Mesothelial cell of epicardium (in vitro differentiated cells): Measurements from ENCODE around the gene GDF15. TPM values are rescaled to one million over a fixed set of nuclear protein-coding genes. Genes with fewer than 3 reads are reported as not detected.
A peak's percentile ranks its signal among the peaks of the same experiment; 100 is the strongest.
"Not testable (repeated sequence)": the region's sequence is repeated elsewhere in the genome, so short reads cannot be mapped to it uniquely, and the experiment has no call there.

Experiments used
- DNase-seq, 2 experiments: peaks; one replicate each; pipeline ENCODE4 v3.0.0; 2021; ENCODE audit warnings: low spot score in 2 of 2; ENCODE audit not compliant: unreplicated experiment in 2 of 2
- H3K27ac Mint-ChIP-seq: 2 replicates; pipeline ENCODE4 v1.8.0; 2021; ENCODE audit warnings: mixed read lengths
- H3K27me3 Mint-ChIP-seq: 2 replicates; pipeline ENCODE4 v1.8.0; 2021; ENCODE audit warnings: low read depth, mixed read lengths
- H3K36me3 Mint-ChIP-seq: 2 replicates; pipeline ENCODE4 v1.8.0; 2021; ENCODE audit warnings: mixed read lengths
- H3K4me1 Mint-ChIP-seq: 2 replicates; pipeline ENCODE4 v1.8.0; 2021; ENCODE audit warnings: mixed read lengths
- H3K4me3 Mint-ChIP-seq: 2 replicates; pipeline ENCODE4 v1.8.0; 2021; ENCODE audit warnings: mild to moderate bottlenecking, moderate library complexity, mixed read lengths
- H3K9me3 Mint-ChIP-seq: 2 replicates; pipeline ENCODE4 v1.8.0; 2021; ENCODE audit warnings: mixed read lengths
- total RNA-seq: library from RNA; stranded (reverse); gene quantifications from 3 replicates; pipeline ENCODE4 v1.2.1, GENCODE V29; 2021
- TF ChIP-seq, protein P1 (sequence below): fragments of 200-600 bp; sonication (generic); IDR thresholded peaks from one replicate; pipeline ENCODE4 v1.5.0; 2021; ENCODE audit warnings: antibody characterized with exemption; ENCODE audit not compliant: unreplicated experiment

Gene GDF15
- total RNA-seq, 1 donor from 2014 or later: 4.7 TPM

GRCh38 chr19:18342090-18342632, 43.8 kb upstream of the GDF15 start:
- no peak for DNase-seq
- H3K27ac Mint-ChIP-seq: no peak overlapping the region
- peaks cover 14% of the 10 kb centered on the region for H3K4me1 Mint-ChIP-seq
- peak overlapping the region; percentile 72 for H3K4me3 Mint-ChIP-seq
- TF ChIP-seq, protein P1, sequence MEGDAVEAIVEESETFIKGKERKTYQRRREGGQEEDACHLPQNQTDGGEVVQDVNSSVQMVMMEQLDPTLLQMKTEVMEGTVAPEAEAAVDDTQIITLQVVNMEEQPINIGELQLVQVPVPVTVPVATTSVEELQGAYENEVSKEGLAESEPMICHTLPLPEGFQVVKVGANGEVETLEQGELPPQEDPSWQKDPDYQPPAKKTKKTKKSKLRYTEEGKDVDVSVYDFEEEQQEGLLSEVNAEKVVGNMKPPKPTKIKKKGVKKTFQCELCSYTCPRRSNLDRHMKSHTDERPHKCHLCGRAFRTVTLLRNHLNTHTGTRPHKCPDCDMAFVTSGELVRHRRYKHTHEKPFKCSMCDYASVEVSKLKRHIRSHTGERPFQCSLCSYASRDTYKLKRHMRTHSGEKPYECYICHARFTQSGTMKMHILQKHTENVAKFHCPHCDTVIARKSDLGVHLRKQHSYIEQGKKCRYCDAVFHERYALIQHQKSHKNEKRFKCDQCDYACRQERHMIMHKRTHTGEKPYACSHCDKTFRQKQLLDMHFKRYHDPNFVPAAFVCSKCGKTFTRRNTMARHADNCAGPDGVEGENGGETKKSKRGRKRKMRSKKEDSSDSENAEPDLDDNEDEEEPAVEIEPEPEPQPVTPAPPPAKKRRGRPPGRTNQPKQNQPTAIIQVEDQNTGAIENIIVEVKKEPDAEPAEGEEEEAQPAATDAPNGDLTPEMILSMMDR: no peak
- H3K9me3 Mint-ChIP-seq: no peaks in the 10 kb centered on the region
- H3K27me3 Mint-ChIP-seq: no peaks in the 10 kb centered on the region
- H3K36me3 Mint-ChIP-seq: peaks cover 8% of the 10 kb centered on the region

GRCh38 chr19:18344582-18344950, 41.4 kb upstream of the GDF15 start:
- no peaks in the 10 kb centered on the region for H3K9me3 Mint-ChIP-seq
- peaks cover 13% of the 10 kb centered on the region for H3K4me1 Mint-ChIP-seq
- no peak for DNase-seq
- peak overlapping the region; percentile 4 for H3K27ac Mint-ChIP-seq
- no peak overlapping the region for H3K4me3 Mint-ChIP-seq
- no peaks in the 10 kb centered on the region for H3K27me3 Mint-ChIP-seq
- peaks cover 10% of the 10 kb centered on the region for H3K36me3 Mint-ChIP-seq
- TF ChIP-seq, protein P1: no peak

- Mint-ChIP-seq H3K4me1 (peaks cover 11% of the 10 kb centered on the region), H3K27me3 (no peaks in the 10 kb centered on the region), H3K4me3 (no peak overlapping the region), H3K9me3 (no peaks in the 10 kb centered on the region), H3K36me3 (peaks cover 10% of the 10 kb centered on the region), H3K27ac (no peak overlapping the region)
- no peak for DNase-seq
- TF ChIP-seq, protein P1: no peak
Measured at GRCh38 chr19:18345296-18345695, 40.7 kb upstream of the GDF15 start.

- no peak for DNase-seq
- Mint-ChIP-seq H3K27ac (peak overlapping the region; percentile 27), H3K27me3 (no peaks in the 10 kb centered on the region), H3K4me1 (peaks cover 11% of the 10 kb centered on the region), H3K4me3 (no peak overlapping the region), H3K36me3 (peaks cover 10% of the 10 kb centered on the region), H3K9me3 (no peaks in the 10 kb centered on the region)
- TF ChIP-seq, protein P1: no peak
Measured at GRCh38 chr19:18346091-18346490, 39.9 kb upstream of the GDF15 start.

DNA sequence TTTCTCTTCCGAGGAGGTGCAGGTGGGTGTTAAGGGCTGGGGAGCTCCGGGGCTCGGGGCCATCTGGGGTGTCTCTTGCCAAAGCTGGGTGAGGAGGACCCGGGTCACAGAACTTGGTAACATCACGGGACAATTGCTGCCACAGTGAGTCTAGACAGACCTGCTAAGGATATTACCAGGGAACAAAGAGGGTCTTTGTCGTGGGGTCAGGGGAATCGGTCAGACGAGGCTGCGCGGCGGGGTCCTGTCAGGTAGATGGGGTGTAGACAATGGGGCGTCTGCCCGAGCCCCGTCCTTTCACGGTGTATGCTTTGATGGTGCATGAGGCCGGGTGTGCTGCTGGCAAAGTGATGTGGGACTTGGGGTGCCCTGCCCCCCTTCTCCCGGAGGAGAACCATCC, 37.8 kb upstream of the GDF15 start:
- no peak overlapping the region for H3K27ac Mint-ChIP-seq
- H3K27me3 Mint-ChIP-seq: no peaks in the 10 kb centered on the region
- H3K9me3 Mint-ChIP-seq: no peaks in the 10 kb centered on the region
- TF ChIP-seq, protein P1: no peak
- peaks cover 3% of the 10 kb centered on the region for H3K4me1 Mint-ChIP-seq
- no peak overlapping the region for H3K4me3 Mint-ChIP-seq
- H3K36me3 Mint-ChIP-seq: peaks cover 10% of the 10 kb centered on the region
- no peak for DNase-seq

DNA sequence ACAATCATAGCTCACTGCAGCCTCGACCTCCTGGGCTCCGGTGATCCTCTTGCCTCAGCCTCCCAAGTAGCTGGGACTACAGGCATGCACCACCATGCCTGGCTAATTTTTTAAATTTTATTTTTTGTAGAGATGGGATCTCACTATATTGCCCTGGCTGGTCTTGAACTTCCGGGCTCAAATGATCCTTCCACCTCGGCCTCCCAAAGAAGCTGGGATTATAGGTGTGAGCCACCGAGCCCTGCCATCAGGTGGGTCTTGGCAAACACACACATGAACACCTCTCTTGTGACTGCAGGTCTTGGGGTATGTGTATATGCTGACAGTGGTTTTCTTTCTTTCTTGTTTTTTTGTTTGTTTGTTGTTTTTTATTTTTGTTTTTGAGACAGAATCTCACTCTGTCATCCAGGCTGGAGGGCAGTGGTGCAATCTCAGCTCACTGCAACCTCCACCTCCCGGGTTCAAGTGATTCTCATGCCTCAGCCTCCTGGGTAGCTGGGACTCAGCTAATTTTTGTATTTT, 37.1 kb upstream of the GDF15 start:
- not testable (repeated sequence) for DNase-seq, H3K9me3 Mint-ChIP-seq, H3K27ac Mint-ChIP-seq, H3K4me3 Mint-ChIP-seq, H3K4me1 Mint-ChIP-seq, H3K27me3 Mint-ChIP-seq
- H3K36me3 Mint-ChIP-seq: peaks cover 14% of the 10 kb centered on the region
